ENCODE data around the gene VKORC1L1. TPM values are rescaled to one million over a fixed set of nuclear protein-coding genes. Genes with fewer than 3 reads are reported as not detected.
"Not testable (repeated sequence)": the region's sequence is repeated elsewhere in the genome, so short reads cannot be mapped to it uniquely, and the experiment has no call there.

VKORC1L1 gene
- total RNA-seq, 1 experiment from 2014 or later = 13.2 TPM

DNA sequence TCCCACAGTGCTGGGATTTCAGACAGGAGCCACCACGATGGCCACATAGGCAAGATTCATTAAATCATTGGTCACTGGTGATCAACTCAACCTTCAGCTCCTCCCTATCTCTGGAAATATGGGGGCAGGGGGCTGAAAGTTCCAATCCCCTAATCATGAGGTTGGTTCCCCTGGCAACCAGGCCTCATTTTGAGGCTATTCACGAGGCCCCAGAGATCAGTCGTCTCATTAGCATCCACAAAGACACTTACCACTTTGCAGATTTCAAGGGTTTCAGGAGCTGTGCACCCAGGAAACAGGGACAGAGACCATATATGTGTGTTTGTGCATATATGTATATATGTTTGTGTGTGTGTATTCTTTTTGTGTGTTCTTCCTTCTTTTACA lies 116.8 kb downstream of the VKORC1L1 start:
- Histone ChIP-seq H3K27me3 (ENCODE audit: control insufficient read depth, insufficient read depth, low read length) (no peaks in the 10 kb centered on the region), H3K36me3 (replicated peaks; ENCODE audit: control insufficient read depth, insufficient read depth, low read length) (no peaks in the 10 kb centered on the region), H3K4me3 (ENCODE audit: insufficient read depth, low read depth, low read length) (no peak overlapping the region)
- DNase-seq = no peak

- H3K4me3 ChIP-seq (ENCODE audit: insufficient read depth, low read depth, low read length); H3K27me3 ChIP-seq (ENCODE audit: control insufficient read depth, insufficient read depth, low read length); DNase-seq; H3K36me3 ChIP-seq (replicated peaks; ENCODE audit: control insufficient read depth, insufficient read depth, low read length): not testable (repeated sequence)
These were observed 119.0 kb downstream of the VKORC1L1 start for GRCh38 chr7:65991829-65992228.

DNA sequence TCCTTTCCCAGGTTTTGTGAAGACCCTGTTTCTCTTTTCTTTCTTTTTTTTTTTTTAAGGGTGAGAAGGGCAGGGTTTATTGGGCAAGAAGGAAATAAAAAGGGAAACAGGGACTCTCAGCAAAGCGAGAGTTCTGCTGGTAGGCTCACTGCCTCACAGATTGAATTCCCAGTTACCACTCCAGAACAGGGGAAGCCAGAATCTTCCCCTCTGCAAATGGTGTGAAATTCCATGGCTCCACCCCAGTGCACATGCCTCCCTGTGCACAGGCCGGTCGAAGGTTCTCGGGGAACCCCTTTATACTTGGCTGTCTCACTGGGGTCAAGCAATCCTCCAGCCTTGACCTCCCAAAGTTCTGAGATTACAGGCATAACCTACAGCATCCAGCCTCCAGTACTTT lies 119.7 kb downstream of the VKORC1L1 start:
- no peak for DNase-seq
- Histone ChIP-seq H3K27me3 (ENCODE audit: control insufficient read depth, insufficient read depth, low read length) (no peaks in the 10 kb centered on the region), H3K4me3 (ENCODE audit: insufficient read depth, low read depth, low read length) (no peak overlapping the region), H3K36me3 (replicated peaks; ENCODE audit: control insufficient read depth, insufficient read depth, low read length) (no peaks in the 10 kb centered on the region)

DNA sequence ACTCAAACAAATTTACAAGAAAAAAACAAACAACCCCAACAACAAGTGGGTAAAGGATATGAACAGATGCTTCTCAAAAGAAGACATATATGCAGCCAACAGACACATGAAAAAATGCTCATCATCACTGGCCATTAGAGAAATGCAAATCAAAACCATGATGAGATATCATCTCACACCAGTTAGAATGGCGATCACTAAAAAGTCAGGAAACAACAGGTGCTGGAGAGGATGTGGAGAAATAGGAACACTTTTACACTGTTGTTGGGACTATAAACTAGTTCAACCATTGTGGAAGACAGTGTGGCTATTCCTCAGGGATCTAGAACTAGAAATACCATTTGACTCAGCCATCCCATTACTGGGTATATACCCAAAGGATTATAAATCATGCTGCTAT lies 122.1 kb downstream of the VKORC1L1 start:
- H3K4me3 ChIP-seq (ENCODE audit: insufficient read depth, low read depth, low read length); H3K27me3 ChIP-seq (ENCODE audit: control insufficient read depth, insufficient read depth, low read length); DNase-seq; H3K36me3 ChIP-seq (replicated peaks; ENCODE audit: control insufficient read depth, insufficient read depth, low read length): not testable (repeated sequence)

DNA sequence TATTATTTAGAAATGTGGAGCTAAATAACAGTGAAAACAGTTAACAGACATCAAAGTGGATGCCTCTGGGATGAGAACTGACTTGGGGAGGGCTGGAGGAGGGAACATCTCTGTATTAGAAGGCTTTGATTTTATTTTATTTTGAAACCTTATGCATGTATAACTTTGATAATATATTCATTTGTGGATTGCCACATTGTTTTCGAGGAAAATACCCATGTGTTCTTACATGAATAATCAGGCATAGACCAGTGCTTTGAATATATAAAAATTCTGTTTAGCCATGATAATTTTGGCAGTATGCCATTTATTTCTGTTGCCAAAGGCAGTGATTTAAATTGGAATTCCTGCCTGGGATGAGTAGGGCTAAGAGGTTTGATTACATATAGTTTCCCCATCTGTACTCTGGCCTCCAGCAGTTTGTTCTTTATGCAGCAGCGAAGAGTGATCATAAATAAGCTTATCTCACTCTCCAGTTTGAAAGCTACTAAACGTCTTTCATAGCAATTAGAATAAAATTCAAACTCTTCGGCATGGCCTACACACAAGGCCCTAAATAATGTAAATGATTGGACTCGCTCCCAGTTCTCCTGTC lies 128.0 kb downstream of the VKORC1L1 start:
- H3K36me3 ChIP-seq (replicated peaks; ENCODE audit: control insufficient read depth, insufficient read depth, low read length) = not testable (repeated sequence)

DNA sequence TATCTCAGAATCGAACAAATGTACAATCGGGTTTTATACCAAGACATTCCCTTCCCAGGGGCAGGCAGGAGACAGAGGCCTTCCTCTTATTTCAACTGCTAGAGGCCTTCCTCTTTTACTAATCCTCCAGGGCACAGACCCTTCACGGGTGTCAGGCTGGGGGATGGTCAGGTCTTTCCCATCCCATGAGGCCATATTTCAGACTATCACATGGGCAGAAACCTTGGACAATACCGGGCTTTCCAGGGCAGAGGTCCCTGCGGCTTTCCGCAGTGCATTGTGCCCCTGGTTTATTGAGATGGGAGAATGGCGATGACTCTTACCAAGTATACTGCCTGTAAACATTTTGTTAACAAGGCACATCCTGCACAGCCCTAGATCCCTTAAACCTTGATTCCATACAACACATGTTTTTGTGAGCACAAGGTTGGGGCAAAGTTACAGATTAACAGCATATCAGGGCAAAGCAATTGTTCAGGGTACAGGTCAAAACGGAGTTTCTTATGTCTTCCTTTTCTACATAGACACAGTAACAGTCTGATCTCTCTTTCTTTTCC lies 132.3 kb downstream of the VKORC1L1 start:
- not testable (repeated sequence) for H3K4me3 ChIP-seq (ENCODE audit: insufficient read depth, low read depth, low read length); H3K36me3 ChIP-seq (replicated peaks; ENCODE audit: control insufficient read depth, insufficient read depth, low read length); DNase-seq; H3K27me3 ChIP-seq (ENCODE audit: control insufficient read depth, insufficient read depth, low read length)

More for the DNA sequence above, 128.0 kb downstream of the VKORC1L1 start:
- not testable (repeated sequence) for H3K4me3 ChIP-seq (ENCODE audit: insufficient read depth, low read depth, low read length); H3K27me3 ChIP-seq (ENCODE audit: control insufficient read depth, insufficient read depth, low read length); DNase-seq

DNA sequence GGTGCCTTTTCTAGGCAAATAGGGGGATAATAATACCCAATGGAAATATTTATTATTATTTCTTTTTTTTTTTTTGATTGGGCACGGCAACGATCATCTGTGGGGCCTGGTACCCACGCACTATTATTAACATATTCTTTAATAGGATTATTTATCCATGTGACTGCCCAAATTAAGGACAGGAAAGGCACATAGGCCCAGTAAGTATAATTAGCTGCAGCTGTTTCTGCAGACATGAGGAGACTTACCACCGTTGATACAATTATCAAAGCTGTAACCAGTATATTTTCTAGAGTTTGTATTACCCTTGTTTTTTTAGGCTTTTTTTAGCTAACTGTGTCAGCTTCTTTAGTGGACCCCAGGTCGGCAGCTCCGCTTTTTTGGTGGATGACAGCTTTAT lies 134.4 kb downstream of the VKORC1L1 start:
- no peaks in the 10 kb centered on the region for H3K27me3 ChIP-seq (ENCODE audit: control insufficient read depth, insufficient read depth, low read length)
- H3K4me3 ChIP-seq (ENCODE audit: insufficient read depth, low read depth, low read length) = no peak overlapping the region
- DNase-seq = no peak
- no peaks in the 10 kb centered on the region for H3K36me3 ChIP-seq (replicated peaks; ENCODE audit: control insufficient read depth, insufficient read depth, low read length)

Other genes with a start within 250 kb of the VKORC1L1 start
- gene GUSB, start 109.1 kb downstream of the VKORC1L1 start, total RNA-seq (2014; rRNA removed; shearing (Covaris generic)) = 33.1 and 37.5 TPM in 2 replicates
- gene ASL, start 202.7 kb downstream of the VKORC1L1 start, total RNA-seq (2014; rRNA removed; shearing (Covaris generic)) = 30.0 and 34.4 TPM in 2 replicates
- 25.8 and 30.5 TPM in 2 replicates for gene CRCP, start 241.8 kb downstream of the VKORC1L1 start, total RNA-seq (2014; rRNA removed; shearing (Covaris generic))